Measurements from ENCODE around the gene LRFN4.

DNA sequence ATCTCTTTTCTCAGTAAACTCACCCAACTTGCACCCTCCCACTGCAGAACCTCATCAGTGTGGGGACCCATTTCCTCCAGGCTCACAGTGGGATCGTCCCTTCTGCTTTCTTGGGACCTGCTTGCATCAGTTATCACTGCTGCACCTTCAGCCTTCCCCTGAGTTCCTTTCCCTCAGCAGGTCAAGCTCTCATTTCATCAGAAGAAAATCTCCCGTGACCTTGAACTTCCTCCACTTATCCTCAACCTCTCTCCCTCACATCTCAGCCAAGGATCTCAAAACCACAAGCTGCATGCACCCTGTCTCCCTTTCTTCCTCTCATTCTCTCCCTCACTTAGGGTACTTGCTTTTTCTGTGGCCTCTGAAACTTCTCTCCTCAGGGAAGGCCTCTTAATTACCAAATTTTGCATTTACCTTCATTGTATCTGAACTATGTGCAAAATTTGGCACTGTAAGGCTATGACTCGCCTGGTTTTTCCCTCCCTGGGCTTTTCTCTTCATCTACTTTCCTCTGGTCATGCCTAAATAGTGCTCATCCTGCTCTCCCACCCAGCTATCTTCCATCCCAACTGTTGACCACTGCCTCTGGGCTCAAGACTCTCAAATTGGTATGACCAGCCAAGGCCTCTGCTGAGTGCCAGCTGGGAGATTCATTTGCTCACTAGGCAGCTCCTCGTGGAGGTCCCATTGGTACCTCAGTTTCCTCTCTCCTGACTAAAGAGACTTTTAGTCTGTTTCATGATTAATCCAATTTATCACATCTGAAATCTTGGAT, 16.4 kb upstream of the LRFN4 start:
- TF ChIP-seq RFX5 (IDR thresholded peaks at IDR 0.05; ENCODE audit: low read depth, low read length) (no peak), EZH2 (conservative IDR thresholded peaks at IDR 0.05; ENCODE audit: low read depth, low read length) (no peak), ELF1 (CRISPR knock-in tag; IDR thresholded peaks at IDR 0.05) (no peak), GTF3A (CRISPR knock-in tag; conservative IDR thresholded peaks at IDR 0.05) (no peak), REST (IDR thresholded peaks at IDR 0.05; ENCODE audit: borderline replicate concordance in 1 of 2, low read depth in 1 of 2, low read length in 2 of 2) (no peak), ZNF75D (CRISPR knock-in tag; IDR thresholded peaks at IDR 0.05; ENCODE audit: borderline replicate concordance) (no peak), ZNF496 (CRISPR knock-in tag; IDR thresholded peaks at IDR 0.05; ENCODE audit: insufficient replicate concordance) (no peak)
- TF ChIP-seq, protein P1, sequence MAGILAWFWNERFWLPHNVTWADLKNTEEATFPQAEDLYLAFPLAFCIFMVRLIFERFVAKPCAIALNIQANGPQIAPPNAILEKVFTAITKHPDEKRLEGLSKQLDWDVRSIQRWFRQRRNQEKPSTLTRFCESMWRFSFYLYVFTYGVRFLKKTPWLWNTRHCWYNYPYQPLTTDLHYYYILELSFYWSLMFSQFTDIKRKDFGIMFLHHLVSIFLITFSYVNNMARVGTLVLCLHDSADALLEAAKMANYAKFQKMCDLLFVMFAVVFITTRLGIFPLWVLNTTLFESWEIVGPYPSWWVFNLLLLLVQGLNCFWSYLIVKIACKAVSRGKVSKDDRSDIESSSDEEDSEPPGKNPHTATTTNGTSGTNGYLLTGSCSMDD (CRISPR knock-in tag; IDR thresholded peaks at IDR 0.05), result no peak
- TF ChIP-seq, protein P2, sequence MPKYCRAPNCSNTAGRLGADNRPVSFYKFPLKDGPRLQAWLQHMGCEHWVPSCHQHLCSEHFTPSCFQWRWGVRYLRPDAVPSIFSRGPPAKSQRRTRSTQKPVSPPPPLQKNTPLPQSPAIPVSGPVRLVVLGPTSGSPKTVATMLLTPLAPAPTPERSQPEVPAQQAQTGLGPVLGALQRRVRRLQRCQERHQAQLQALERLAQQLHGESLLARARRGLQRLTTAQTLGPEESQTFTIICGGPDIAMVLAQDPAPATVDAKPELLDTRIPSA (CRISPR knock-in tag; IDR thresholded peaks at IDR 0.05; ENCODE audit: borderline replicate concordance), result no peak
